ENCODE measurements around the gene NKG7. TPM values are rescaled to one million over a fixed set of nuclear protein-coding genes. Genes with fewer than 3 reads are reported as not detected.
"Not testable (repeated sequence)": the region's sequence is repeated elsewhere in the genome, so short reads cannot be mapped to it uniquely, and the experiment has no call there.

Gene NKG7, protein sequence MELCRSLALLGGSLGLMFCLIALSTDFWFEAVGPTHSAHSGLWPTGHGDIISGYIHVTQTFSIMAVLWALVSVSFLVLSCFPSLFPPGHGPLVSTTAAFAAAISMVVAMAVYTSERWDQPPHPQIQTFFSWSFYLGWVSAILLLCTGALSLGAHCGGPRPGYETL
- 10.5 TPM for total RNA-seq
- 11.6 TPM for polyA plus RNA-seq
- long read RNA-seq, donor 1, partial matches to known transcripts = 0 of 1 reads
- long read RNA-seq, donor 1, other reads (novel, unspliced or antisense) = 0 of 1 reads
- long read RNA-seq, donor 2, transcript NKG7-201 (4 exons, 843 nt) = major isoform, 13 of 15 reads
- long read RNA-seq, donor 2, partial matches to known transcripts = 0 of 15 reads
- long read RNA-seq, donor 2, other reads (novel, unspliced or antisense) = 0 of 15 reads
- long read RNA-seq, donor 3, transcript NKG7-201 (4 exons, 843 nt) = major isoform, 6 of 14 reads
- long read RNA-seq, donor 3, partial matches to known transcripts = 5 of 14 reads
- long read RNA-seq, donor 3, other reads (novel, unspliced or antisense) = 0 of 14 reads
- long read RNA-seq, donor 4, transcript NKG7-201 (4 exons, 843 nt) = major isoform, 11 of 21 reads
- long read RNA-seq, donor 4, partial matches to known transcripts = 6 of 21 reads
- long read RNA-seq, donor 4, other reads (novel, unspliced or antisense) = 0 of 21 reads
- long read RNA-seq, donor 5, transcript NKG7-201 (4 exons, 843 nt) = major isoform, 13 of 15 reads
- long read RNA-seq, donor 5, partial matches to known transcripts = 0 of 15 reads
- long read RNA-seq, donor 5, other reads (novel, unspliced or antisense) = 0 of 15 reads
- long read RNA-seq, donor 6, transcript NKG7-201 (4 exons, 843 nt) = major isoform, 5 of 5 reads
- long read RNA-seq, donor 6, partial matches to known transcripts = 0 of 5 reads
- long read RNA-seq, donor 6, other reads (novel, unspliced or antisense) = 0 of 5 reads
- long read RNA-seq, donor 7, transcript NKG7-201 (4 exons, 843 nt) = major isoform, 5 of 6 reads
- long read RNA-seq, donor 7, partial matches to known transcripts = 0 of 6 reads
- long read RNA-seq, donor 7, other reads (novel, unspliced or antisense) = 0 of 6 reads
- long read RNA-seq, donor 8, transcript NKG7-201 (4 exons, 843 nt) = major isoform, 8 of 8 reads
- long read RNA-seq, donor 8, partial matches to known transcripts = 0 of 8 reads
- long read RNA-seq, donor 8, other reads (novel, unspliced or antisense) = 0 of 8 reads
- long read RNA-seq, donor 9 = 0 reads
- long read RNA-seq, donor 10, transcript NKG7-201 (4 exons, 843 nt) = major isoform, 6 of 7 reads
- long read RNA-seq, donor 10, partial matches to known transcripts = 0 of 7 reads
- long read RNA-seq, donor 10, other reads (novel, unspliced or antisense) = 0 of 7 reads

DNA sequence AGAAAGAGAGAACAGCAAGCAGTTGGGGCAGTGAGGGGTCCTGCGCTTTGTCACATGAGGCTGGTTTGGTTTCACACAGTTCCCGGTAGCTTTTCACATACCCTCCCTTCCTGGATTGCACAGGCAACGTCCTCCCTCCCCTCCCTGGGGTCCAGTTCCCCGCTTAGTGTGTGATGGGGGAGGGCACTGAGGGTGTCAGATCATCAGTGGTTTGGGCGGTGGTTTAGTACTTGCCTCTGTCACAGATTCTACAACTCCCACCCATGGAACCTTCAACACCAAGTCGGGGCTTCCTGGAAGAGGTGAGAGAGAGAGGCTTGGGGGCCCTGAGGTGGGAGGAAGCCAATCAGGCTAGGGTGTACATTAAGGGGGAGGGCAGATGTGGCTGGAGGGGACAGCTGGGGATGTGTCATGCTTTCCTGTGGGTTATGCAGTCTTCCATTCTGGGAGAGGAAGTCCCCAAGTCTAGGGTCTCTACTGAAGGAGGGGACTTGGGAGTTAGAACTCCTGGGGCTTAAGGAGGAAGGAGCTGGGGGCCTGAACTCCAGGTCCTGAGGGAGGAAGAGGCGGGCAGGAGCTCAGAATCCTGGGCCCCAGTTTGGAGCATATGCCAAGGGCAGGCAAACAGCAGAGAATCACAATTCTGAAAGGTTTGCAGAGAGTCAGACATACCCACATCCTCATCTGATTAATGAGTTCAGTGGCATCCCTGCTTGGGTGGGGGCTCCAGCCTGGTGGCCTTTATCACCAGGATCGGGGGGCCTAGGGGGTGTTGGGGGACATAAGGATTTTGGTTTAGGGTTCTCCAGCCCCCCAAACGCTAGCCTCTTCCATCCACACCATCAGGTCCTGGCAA, at the start of gene NKG7:
Gene NKG7 (minus strand): TSS at position 6 of the 856 bp plus-strand sequence. CDS start 119 bp downstream, outside the sequence.
- no peaks in the 10 kb centered on the region for H3K9me3 ChIP-seq (ENCODE audit: control insufficient read depth in 2 of 2, insufficient read depth in 1 of 2, low read length in 1 of 2)
- peak within 1 kb of the TSS; percentile 40 to 71 for H3K27ac ChIP-seq (ENCODE audit: low read depth in 1 of 2, low read length in 1 of 2)
- H3K36me3 ChIP-seq (ENCODE audit: control insufficient read depth in 2 of 2, insufficient read depth in 2 of 2, low read length in 1 of 2) = no peaks in the 10 kb centered on the region
- peaks cover 20 to 61% of the 10 kb centered on the region in 2 donors for H3K4me1 ChIP-seq (ENCODE audit: control insufficient read depth in 2 of 2, insufficient read depth in 2 of 2, low read length in 2 of 2)
- H3K27me3 ChIP-seq (ENCODE audit: control insufficient read depth in 2 of 2, insufficient read depth in 1 of 2, low read length in 1 of 2) = no peaks in the 10 kb centered on the region
- H3K4me3 ChIP-seq (ENCODE audit: low read length in 2 of 2) = peak within 1 kb of the TSS in 1 of 2 donors; percentile 4
- WGBS = 17% methylated on average over 9 of the region's 9 CpGs
- DNase-seq (ENCODE audit: low read depth in 6 of 9, low spot score in 9 of 9) = peak in 2 of 9 donors; percentile 41 to 73

DNA sequence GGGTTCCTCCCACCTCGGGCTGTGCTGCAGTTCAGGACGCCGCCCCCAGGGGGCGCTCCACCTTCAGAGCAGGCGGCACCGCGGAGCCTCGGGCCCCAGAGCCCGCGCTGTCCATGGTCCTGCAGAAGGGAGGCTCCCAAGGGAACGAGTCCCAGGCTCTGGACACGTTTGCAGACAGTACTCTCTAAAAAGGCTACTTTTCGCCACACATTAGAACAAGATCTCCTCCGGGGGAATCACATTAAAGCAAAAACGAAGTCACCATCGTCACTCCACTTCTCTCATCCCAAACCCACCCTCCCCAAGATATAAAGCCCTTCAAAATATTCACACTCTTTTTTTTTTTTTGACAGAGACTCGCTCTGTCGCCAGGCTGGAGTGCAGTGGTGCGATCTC, 49.6 kb upstream of the NKG7 start:
- DNase-seq (ENCODE audit: low read depth in 6 of 9, low spot score in 9 of 9) = peak; percentile 47 to 88 (median 78)
- Histone ChIP-seq H3K4me3 (ENCODE audit: low read length in 2 of 2) (no peak overlapping the region), H3K27ac (ENCODE audit: low read depth in 1 of 2, low read length in 1 of 2) (no peak overlapping the region), H3K4me1 (ENCODE audit: control insufficient read depth in 2 of 2, insufficient read depth in 2 of 2, low read length in 2 of 2) (peaks cover 0 to 7% of the 10 kb centered on the region in 2 donors), H3K36me3 (ENCODE audit: control insufficient read depth in 2 of 2, insufficient read depth in 2 of 2, low read length in 1 of 2) (no peaks in the 10 kb centered on the region), H3K9me3 (ENCODE audit: control insufficient read depth in 2 of 2, insufficient read depth in 1 of 2, low read length in 1 of 2) (no peaks in the 10 kb centered on the region), H3K27me3 (ENCODE audit: control insufficient read depth in 2 of 2, insufficient read depth in 1 of 2, low read length in 1 of 2) (peaks cover 10 to 27% of the 10 kb centered on the region in 2 donors)
- WGBS = 9% methylated on average over 19 of the region's 19 CpGs

DNA sequence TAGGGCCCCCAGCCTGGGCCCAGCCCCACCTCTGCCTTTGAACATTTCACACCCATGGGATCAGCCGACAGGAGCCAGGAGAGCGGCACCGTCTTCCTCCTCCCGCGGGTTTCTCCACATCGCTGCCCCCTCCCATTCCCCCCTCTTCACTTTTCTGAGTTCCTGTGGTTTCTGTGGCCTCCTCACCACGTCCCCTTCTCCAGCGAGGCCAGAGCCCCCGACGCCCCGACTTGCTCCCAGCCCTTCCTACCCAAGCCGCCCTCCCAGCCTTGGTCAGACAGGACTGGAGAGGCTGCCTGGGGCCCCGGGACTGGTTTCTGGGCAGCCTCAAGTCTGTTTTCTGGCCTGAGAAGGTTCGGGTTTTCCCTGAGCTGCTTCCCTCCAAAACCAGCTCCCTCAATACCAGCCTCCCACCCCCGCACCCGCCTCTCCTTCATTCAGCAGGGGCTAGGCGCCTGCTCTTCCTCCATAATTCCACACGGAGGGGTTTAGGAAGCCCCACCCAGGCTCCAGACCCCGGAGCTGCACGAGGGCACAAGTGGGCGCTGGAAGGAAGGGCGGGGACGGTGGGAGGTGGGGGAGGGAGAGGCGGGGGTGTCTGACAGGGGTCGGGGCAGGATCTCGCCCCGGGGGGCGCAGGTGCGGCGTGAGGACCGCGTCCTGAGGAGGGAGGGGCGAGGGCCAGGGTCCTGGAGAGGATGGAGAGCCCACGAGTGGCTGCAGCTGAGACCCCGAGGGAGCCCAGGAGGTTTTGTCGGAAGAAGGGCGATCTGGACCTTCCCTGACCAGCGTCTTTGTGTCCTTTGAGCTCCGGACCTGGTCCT, 49.0 kb upstream of the NKG7 start:
- no peaks in the 10 kb centered on the region for H3K36me3 ChIP-seq (ENCODE audit: control insufficient read depth in 2 of 2, insufficient read depth in 2 of 2, low read length in 1 of 2)
- WGBS = 3% methylated on average over 39 of the region's 39 CpGs
- H3K9me3 ChIP-seq (ENCODE audit: control insufficient read depth in 2 of 2, insufficient read depth in 1 of 2, low read length in 1 of 2) = no peaks in the 10 kb centered on the region
- no peak for DNase-seq (ENCODE audit: low read depth in 6 of 9, low spot score in 9 of 9)
- H3K27me3 ChIP-seq (ENCODE audit: control insufficient read depth in 2 of 2, insufficient read depth in 1 of 2, low read length in 1 of 2) = peaks cover 10 to 26% of the 10 kb centered on the region in 2 donors
- H3K27ac ChIP-seq (ENCODE audit: low read depth in 1 of 2, low read length in 1 of 2) = no peak overlapping the region
- H3K4me3 ChIP-seq (ENCODE audit: low read length in 2 of 2) = no peak overlapping the region
- peaks cover 0 to 7% of the 10 kb centered on the region in 2 donors for H3K4me1 ChIP-seq (ENCODE audit: control insufficient read depth in 2 of 2, insufficient read depth in 2 of 2, low read length in 2 of 2)

DNA sequence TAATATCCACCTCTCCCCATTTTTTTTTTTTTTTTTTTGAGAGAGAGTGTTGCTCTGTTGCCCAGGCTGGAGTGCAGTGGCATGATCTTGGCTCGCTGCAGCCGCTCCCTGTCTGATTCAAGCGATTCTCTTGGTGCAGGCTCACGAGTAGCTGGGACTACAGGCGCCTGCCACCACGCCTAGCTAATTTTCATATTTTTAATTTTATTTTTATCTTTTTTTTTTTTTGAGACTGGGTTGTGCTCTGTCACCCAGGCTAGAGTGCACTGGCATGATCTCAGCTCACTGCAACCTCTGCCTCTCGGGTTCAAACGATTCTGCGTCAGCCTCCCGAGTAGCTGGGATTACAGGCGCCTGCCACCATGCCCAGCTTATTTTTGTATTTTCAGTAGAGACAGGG, 48.1 kb upstream of the NKG7 start:
- not testable (repeated sequence) for H3K4me1 ChIP-seq (ENCODE audit: control insufficient read depth in 2 of 2, insufficient read depth in 2 of 2, low read length in 2 of 2); H3K9me3 ChIP-seq (ENCODE audit: control insufficient read depth in 2 of 2, insufficient read depth in 1 of 2, low read length in 1 of 2); DNase-seq (ENCODE audit: low read depth in 6 of 9, low spot score in 9 of 9); H3K4me3 ChIP-seq (ENCODE audit: low read length in 2 of 2); H3K27ac ChIP-seq (ENCODE audit: low read depth in 1 of 2, low read length in 1 of 2); H3K36me3 ChIP-seq (ENCODE audit: control insufficient read depth in 2 of 2, insufficient read depth in 2 of 2, low read length in 1 of 2)
- WGBS = 97% methylated on average over 11 of the region's 11 CpGs
- peaks cover 10 to 21% of the 10 kb centered on the region in 2 donors for H3K27me3 ChIP-seq (ENCODE audit: control insufficient read depth in 2 of 2, insufficient read depth in 1 of 2, low read length in 1 of 2)

DNA sequence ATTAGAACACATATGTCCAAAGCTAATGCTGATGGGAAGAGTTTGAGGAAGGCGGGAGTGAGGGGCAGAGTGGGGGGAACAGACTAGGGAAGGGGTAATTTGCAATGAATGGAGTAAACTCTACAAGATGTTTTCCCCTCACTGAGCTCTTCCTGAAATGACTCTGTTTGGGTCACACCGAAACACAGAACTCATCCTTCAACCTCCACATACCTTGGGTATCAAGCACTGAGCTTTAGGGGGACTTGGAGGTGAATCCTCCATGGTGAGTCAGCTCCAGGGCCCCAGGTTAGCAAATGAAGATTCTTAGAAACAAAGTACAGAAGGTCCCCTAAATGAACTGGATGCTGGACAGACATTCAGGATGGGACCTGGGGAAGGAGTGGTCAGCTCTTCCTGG, 46.3 kb upstream of the NKG7 start:
- H3K36me3 ChIP-seq (ENCODE audit: control insufficient read depth in 2 of 2, insufficient read depth in 2 of 2, low read length in 1 of 2) = no peaks in the 10 kb centered on the region
- H3K4me3 ChIP-seq (ENCODE audit: low read length in 2 of 2) = no peak overlapping the region
- DNase-seq (ENCODE audit: low read depth in 6 of 9, low spot score in 9 of 9) = no peak
- H3K9me3 ChIP-seq (ENCODE audit: control insufficient read depth in 2 of 2, insufficient read depth in 1 of 2, low read length in 1 of 2) = no peaks in the 10 kb centered on the region
- peaks cover 10 to 21% of the 10 kb centered on the region in 2 donors for H3K27me3 ChIP-seq (ENCODE audit: control insufficient read depth in 2 of 2, insufficient read depth in 1 of 2, low read length in 1 of 2)
- H3K27ac ChIP-seq (ENCODE audit: low read depth in 1 of 2, low read length in 1 of 2) = no peak overlapping the region
- peaks cover 0 to 7% of the 10 kb centered on the region in 2 donors for H3K4me1 ChIP-seq (ENCODE audit: control insufficient read depth in 2 of 2, insufficient read depth in 2 of 2, low read length in 2 of 2)
- WGBS = 92% methylated on average over 2 of the region's 2 CpGs

DNA sequence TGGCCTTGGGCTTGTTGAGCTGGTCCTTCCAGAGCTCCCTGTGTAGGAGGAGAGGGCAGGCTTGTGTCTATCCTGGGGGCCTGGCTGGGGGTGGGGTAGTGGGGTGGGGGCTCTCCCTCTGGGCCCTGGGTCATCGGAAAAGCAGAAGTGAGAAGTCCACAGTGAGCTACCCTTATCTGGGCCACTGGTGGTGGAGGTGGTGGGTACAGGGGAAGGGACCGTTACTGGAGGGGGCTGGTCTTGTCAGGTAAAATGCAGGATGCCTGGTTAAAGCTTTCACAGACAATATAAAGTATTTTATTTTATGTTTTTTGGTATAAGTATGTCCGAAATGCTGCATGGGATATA, 45.3 kb upstream of the NKG7 start:
- H3K4me3 ChIP-seq (ENCODE audit: low read length in 2 of 2) = no peak overlapping the region

DNA sequence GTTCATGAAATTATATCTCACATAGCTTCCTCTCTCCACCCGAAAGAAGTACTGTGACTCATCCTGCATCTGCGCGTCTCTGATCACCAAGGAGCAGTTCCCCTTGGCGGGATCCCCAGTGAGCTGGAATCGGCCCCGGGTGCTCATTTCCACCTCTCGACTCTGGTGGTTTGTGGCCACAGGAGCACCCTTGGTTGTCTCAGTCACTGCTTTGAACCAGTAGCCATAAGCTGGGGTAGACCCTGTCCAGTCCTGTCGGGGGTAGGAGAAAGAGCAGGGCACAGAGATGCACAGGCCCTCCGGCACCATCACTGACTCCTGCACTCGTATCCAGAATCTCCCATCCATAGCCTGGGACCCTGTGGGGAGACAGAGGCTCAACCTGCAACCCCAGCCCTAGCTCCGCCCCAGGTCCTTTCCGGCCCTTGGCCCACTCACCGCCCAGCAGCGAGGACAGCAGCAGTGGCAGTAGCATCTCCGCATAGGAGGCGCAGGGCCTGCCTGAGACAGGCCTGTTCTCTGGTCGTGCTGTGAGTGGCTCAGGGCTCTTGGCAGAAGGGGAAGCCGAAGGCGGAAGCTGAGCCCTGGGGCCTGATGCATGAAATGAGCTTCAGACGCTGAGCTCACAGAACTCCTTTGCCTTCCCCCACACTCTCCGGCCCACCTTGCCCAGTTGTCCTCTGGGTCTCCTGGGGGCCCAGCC, 44.8 kb upstream of the NKG7 start, which contains the start of gene SIGLEC10:
Gene SIGLEC10 (minus strand): TSS at position 536 of the 703 bp plus-strand sequence. CDS start 61 bp downstream, at position 475.
- 25% methylated on average over 21 of the region's 21 CpGs for WGBS
- Histone ChIP-seq H3K36me3 (ENCODE audit: control insufficient read depth in 2 of 2, insufficient read depth in 2 of 2, low read length in 1 of 2) (no peaks in the 10 kb centered on the region), H3K27me3 (ENCODE audit: control insufficient read depth in 2 of 2, insufficient read depth in 1 of 2, low read length in 1 of 2) (peaks cover 10 to 21% of the 10 kb centered on the region in 2 donors), H3K27ac (ENCODE audit: low read depth in 1 of 2, low read length in 1 of 2) (peak within 1 kb of the TSS in 1 of 2 donors; percentile 51), H3K4me1 (ENCODE audit: control insufficient read depth in 2 of 2, insufficient read depth in 2 of 2, low read length in 2 of 2) (peaks cover 0 to 7% of the 10 kb centered on the region in 2 donors), H3K4me3 (ENCODE audit: low read length in 2 of 2) (peak within 1 kb of the TSS in 1 of 2 donors; percentile 26), H3K9me3 (ENCODE audit: control insufficient read depth in 2 of 2, insufficient read depth in 1 of 2, low read length in 1 of 2) (no peaks in the 10 kb centered on the region)
- DNase-seq (ENCODE audit: low read depth in 6 of 9, low spot score in 9 of 9) = peak in 1 of 9 donors; percentile 67

More for the DNA sequence above, 45.3 kb upstream of the NKG7 start:
- H3K36me3 ChIP-seq (ENCODE audit: control insufficient read depth in 2 of 2, insufficient read depth in 2 of 2, low read length in 1 of 2) = no peaks in the 10 kb centered on the region
- H3K4me1 ChIP-seq (ENCODE audit: control insufficient read depth in 2 of 2, insufficient read depth in 2 of 2, low read length in 2 of 2) = peaks cover 0 to 7% of the 10 kb centered on the region in 2 donors
- no peaks in the 10 kb centered on the region for H3K9me3 ChIP-seq (ENCODE audit: control insufficient read depth in 2 of 2, insufficient read depth in 1 of 2, low read length in 1 of 2)
- DNase-seq (ENCODE audit: low read depth in 6 of 9, low spot score in 9 of 9) = no peak
- peaks cover 10 to 21% of the 10 kb centered on the region in 2 donors for H3K27me3 ChIP-seq (ENCODE audit: control insufficient read depth in 2 of 2, insufficient read depth in 1 of 2, low read length in 1 of 2)
- 61% methylated on average over 3 of the region's 3 CpGs for WGBS
- H3K27ac ChIP-seq (ENCODE audit: low read depth in 1 of 2, low read length in 1 of 2) = no peak overlapping the region
